B cell (primary cell): ENCODE data around the gene DPEP2.

Experiments
- EZH2 ChIP-seq: IDR thresholded peaks from 2 replicates; pipeline ENCODE4 v1.6.1; 2012; ENCODE audit warnings: borderline replicate concordance, low read depth, mild to moderate bottlenecking, moderate library complexity, low read length; ENCODE audit not compliant: insufficient read depth, poor library complexity, severe bottlenecking
- TF ChIP-seq, protein P1 (sequence below): fragments of 200-600 bp; IDR thresholded peaks from one replicate; pipeline ENCODE4 v1.8.0; 2022; ENCODE audit warnings: antibody characterized with exemption, mild to moderate bottlenecking

DNA sequence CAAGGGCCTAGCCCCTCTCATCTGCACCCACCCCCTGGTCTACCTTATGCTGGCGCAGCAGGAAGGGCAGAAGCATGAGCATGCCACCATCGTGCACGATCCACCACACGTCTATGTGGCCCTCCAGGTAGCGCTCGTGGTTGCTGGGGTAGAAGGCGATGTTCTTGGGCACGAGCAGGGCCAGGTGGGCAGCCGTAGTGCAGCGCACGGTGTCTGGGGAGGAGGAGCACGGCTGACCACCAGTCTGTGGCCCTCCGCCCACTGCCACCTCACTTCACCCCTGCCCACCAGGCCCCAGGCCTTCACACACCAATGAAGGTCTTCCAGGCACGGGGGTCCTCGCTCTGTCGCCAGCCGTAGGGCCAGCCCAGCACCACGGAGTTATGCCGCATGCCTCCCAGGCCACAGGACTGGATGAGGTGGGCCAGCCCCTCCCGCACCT lies 53.1 kb downstream of the DPEP2 start:
- TF ChIP-seq, protein P1, sequence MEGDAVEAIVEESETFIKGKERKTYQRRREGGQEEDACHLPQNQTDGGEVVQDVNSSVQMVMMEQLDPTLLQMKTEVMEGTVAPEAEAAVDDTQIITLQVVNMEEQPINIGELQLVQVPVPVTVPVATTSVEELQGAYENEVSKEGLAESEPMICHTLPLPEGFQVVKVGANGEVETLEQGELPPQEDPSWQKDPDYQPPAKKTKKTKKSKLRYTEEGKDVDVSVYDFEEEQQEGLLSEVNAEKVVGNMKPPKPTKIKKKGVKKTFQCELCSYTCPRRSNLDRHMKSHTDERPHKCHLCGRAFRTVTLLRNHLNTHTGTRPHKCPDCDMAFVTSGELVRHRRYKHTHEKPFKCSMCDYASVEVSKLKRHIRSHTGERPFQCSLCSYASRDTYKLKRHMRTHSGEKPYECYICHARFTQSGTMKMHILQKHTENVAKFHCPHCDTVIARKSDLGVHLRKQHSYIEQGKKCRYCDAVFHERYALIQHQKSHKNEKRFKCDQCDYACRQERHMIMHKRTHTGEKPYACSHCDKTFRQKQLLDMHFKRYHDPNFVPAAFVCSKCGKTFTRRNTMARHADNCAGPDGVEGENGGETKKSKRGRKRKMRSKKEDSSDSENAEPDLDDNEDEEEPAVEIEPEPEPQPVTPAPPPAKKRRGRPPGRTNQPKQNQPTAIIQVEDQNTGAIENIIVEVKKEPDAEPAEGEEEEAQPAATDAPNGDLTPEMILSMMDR, result no peak
- TF ChIP-seq EZH2, result no peak
